Ishikawa (cell line): Measurements from ENCODE around the gene NPIPA5.

Experiments used
- CEBPB ChIP-seq: IDR thresholded peaks from 2 replicates; pipeline ENCODE4 v1.6.1; 2012
- CREB1 ChIP-seq: IDR thresholded peaks from 2 replicates; pipeline ENCODE4 v1.6.1; 2012; ENCODE audit warnings: low read depth
- EGR1 ChIP-seq: IDR thresholded peaks from 2 replicates; pipeline ENCODE4 v1.6.1; 2012
- EP300 ChIP-seq: IDR thresholded peaks from 2 replicates; pipeline ENCODE4 v1.6.1; 2012; ENCODE audit warnings: borderline replicate concordance
- FOXM1 ChIP-seq: IDR thresholded peaks from 2 replicates; pipeline ENCODE4 v1.6.1; 2012; ENCODE audit warnings: low read depth, borderline replicate concordance
- NFIC ChIP-seq: IDR thresholded peaks from 2 replicates; pipeline ENCODE4 v1.6.1; 2012
- RAD21 ChIP-seq: IDR thresholded peaks from 2 replicates; pipeline ENCODE4 v1.6.1; 2012; ENCODE audit warnings: low read depth
- TAF1 ChIP-seq: IDR thresholded peaks from 2 replicates; pipeline ENCODE4 v1.6.1; 2012; ENCODE audit warnings: low read depth, mild to moderate bottlenecking
- TEAD4 ChIP-seq: IDR thresholded peaks from 2 replicates; pipeline ENCODE4 v1.6.1; 2012
- YY1 ChIP-seq: IDR thresholded peaks from 2 replicates; pipeline ENCODE4 v1.6.1; 2012; ENCODE audit warnings: low read depth
- ZBTB7A ChIP-seq: IDR thresholded peaks from 2 replicates; pipeline ENCODE4 v1.6.1; 2012; ENCODE audit warnings: low read depth
- TF ChIP-seq, protein P1 (sequence below): IDR thresholded peaks from 2 replicates; pipeline ENCODE4 v1.6.1; 2012; ENCODE audit warnings: low read depth, mild to moderate bottlenecking
- TF ChIP-seq, protein P2 (sequence below): IDR thresholded peaks from 2 replicates; pipeline ENCODE4 v1.6.1; 2012
- TF ChIP-seq, protein P3 (sequence below): IDR thresholded peaks from 2 replicates; pipeline ENCODE4 v1.6.1; 2012

Gene NPIPA5

DNA sequence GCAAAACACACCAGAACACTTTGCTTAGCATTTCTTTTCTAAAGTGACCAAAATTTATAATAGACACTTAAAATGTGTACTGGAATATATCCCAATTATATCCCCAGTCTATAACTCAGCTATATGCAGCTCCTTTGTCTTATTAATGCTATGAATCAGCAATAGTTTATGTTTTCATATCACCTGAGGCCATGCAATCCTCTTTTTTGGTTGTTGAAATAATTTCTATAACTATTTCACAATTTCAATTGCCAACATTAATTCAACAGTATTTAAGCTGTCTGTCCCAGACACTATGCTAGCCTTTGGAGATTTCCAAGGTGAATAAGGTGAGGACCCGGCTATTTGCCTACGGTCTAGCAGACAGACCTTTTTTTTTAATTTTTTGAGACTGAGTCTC, 39.1 kb upstream of the NPIPA5 start:
- no peak for TF ChIP-seq EGR1
- TF ChIP-seq, protein P1, sequence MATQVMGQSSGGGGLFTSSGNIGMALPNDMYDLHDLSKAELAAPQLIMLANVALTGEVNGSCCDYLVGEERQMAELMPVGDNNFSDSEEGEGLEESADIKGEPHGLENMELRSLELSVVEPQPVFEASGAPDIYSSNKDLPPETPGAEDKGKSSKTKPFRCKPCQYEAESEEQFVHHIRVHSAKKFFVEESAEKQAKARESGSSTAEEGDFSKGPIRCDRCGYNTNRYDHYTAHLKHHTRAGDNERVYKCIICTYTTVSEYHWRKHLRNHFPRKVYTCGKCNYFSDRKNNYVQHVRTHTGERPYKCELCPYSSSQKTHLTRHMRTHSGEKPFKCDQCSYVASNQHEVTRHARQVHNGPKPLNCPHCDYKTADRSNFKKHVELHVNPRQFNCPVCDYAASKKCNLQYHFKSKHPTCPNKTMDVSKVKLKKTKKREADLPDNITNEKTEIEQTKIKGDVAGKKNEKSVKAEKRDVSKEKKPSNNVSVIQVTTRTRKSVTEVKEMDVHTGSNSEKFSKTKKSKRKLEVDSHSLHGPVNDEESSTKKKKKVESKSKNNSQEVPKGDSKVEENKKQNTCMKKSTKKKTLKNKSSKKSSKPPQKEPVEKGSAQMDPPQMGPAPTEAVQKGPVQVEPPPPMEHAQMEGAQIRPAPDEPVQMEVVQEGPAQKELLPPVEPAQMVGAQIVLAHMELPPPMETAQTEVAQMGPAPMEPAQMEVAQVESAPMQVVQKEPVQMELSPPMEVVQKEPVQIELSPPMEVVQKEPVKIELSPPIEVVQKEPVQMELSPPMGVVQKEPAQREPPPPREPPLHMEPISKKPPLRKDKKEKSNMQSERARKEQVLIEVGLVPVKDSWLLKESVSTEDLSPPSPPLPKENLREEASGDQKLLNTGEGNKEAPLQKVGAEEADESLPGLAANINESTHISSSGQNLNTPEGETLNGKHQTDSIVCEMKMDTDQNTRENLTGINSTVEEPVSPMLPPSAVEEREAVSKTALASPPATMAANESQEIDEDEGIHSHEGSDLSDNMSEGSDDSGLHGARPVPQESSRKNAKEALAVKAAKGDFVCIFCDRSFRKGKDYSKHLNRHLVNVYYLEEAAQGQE: no peak
- no peak for TF ChIP-seq NFIC
- TF ChIP-seq EP300: no peak
- no peak for TF ChIP-seq TAF1
- TF ChIP-seq CEBPB: no peak
- TF ChIP-seq TEAD4: no peak
- no peak for TF ChIP-seq RAD21
- no peak for TF ChIP-seq ZBTB7A
- no peak for TF ChIP-seq CREB1

DNA sequence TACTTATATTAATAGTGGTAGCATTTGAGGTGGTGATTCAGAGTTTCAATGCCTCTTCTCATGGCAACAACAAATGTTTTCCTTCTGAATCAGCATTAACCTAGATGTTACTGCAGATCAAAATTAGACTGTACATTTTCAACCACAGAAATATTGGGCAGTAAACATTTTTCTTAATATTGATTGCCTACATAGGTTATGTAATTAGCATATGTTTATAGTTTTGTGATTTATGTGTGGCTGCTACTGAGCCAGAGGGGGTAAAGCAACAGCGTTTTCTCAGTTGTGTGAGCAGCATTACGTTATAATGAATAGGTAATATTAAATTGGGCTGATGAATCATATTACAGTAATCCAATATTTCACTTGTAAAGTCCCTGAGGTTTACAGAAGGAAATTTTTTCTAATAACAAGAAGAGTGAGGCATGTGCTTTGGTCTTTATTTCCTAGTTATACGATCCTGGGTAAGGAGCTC, 37.5 kb upstream of the NPIPA5 start:
- TF ChIP-seq YY1 (no peak), CREB1 (no peak), RAD21 (no peak), NFIC (no peak), CEBPB (no peak), ZBTB7A (no peak)

DNA sequence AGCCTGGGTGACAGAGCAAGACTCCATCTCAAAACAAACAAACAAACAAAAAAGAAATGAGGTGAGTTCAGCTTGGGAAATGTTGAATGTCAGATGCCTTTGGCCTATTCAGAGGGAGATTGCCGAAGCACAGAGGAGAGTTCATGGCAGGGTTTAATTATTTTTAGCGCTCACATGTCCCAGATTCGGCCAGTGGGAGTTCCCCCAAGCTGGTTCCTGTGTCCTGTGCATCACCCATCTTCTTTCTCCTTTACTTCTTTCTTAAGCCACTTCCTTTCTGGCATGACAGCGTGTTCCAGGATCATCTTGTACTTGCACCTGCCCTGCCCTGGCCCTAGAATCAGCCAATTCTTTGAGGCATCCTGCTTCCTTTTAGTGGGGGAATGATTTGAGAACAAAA, 26.7 kb upstream of the NPIPA5 start:
- TF ChIP-seq YY1 (no peak), RAD21 (no peak)
- TF ChIP-seq, protein P1: no peak

DNA sequence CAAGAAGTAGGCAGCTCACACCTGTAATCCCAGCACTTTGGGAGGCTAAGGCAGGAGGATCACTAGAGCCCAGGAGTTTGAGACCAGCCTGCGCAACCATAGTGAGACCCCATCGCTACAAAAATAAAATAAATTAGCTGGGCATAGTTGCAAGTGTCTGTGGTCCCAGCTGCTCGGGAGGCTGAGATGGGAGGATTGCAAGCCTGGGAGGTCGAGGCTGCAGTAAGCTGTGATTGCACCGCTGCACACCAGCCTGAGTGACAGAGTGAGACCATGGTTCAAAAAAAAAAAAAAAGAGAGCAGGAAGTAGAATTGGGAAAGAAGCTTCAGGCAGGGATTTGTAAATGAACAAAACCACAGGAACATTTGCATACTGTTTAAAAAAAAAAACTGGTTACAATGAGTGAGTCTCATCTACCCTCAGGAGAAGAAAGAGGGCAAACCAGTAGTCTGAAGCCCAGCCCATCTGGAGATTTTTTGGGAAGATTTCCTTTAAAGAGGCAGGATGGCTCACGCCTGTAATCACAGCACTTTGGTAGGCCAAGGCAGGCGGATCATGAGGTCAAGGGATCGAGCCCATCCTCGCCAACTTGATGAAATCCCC, 25.4 kb upstream of the NPIPA5 start:
- no peak for TF ChIP-seq CREB1
- TF ChIP-seq, protein P2, sequence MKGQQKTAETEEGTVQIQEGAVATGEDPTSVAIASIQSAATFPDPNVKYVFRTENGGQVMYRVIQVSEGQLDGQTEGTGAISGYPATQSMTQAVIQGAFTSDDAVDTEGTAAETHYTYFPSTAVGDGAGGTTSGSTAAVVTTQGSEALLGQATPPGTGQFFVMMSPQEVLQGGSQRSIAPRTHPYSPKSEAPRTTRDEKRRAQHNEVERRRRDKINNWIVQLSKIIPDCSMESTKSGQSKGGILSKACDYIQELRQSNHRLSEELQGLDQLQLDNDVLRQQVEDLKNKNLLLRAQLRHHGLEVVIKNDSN: no peak

DNA sequence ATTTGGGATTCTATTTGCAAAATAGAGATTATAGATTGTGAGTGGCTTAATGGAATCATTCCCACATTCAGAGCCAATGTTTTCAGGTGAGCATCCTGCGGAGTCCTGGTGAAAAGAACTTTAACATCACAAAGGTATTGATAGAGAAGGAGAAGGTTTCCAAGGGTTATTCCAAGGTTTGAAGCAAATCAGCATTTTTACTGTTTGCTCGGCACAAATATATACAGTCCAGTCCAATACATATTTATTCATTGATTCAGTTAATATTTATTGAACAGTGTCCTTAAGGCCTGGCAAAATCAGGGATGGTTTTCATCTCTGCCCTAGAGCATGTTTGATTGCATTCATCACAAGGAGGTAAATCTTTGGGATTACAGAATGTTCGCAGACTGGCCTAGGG, 23.9 kb upstream of the NPIPA5 start:
- no peak for TF ChIP-seq FOXM1
- TF ChIP-seq, protein P1: no peak
- no peak for TF ChIP-seq YY1
- TF ChIP-seq, protein P2: no peak
- no peak for TF ChIP-seq RAD21
- TF ChIP-seq TAF1: no peak
- TF ChIP-seq EGR1: no peak

DNA sequence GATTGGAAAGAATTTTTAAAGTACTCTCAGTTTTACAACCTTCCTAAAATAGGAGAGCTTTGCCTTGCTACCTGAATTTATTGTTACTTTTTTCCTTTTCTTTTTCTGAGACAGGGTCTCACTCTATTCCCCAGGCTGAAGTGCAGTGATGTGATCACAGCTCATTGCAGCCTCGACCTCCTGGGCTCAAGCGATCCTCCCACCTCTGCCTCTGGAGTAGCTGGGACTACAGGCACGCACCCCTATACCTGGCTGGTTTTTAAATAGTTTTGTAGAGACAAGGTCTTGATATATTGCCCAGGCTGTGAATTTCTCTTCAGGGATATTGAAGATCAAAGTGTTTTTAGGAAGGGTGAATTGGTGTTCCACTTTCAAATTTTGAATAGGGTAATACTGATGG, 21.2 kb upstream of the NPIPA5 start:
- TF ChIP-seq NFIC: no peak
- TF ChIP-seq EGR1: no peak
- TF ChIP-seq, protein P2: no peak
- no peak for TF ChIP-seq TEAD4
- TF ChIP-seq, protein P3, sequence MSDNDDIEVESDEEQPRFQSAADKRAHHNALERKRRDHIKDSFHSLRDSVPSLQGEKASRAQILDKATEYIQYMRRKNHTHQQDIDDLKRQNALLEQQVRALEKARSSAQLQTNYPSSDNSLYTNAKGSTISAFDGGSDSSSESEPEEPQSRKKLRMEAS: no peak
- no peak for TF ChIP-seq ZBTB7A
- TF ChIP-seq CEBPB: no peak
